GM12801 (cell line): ENCODE data around the gene BEX1.

Source experiments
- TF ChIP-seq, protein P1 (sequence below): IDR thresholded peaks from one replicate; pipeline ENCODE4 v1.5.1; 2011; ENCODE audit warnings: control low read depth; ENCODE audit not compliant: insufficient read length; ENCODE audit errors: extremely low read depth

The BEX1 gene

DNA sequence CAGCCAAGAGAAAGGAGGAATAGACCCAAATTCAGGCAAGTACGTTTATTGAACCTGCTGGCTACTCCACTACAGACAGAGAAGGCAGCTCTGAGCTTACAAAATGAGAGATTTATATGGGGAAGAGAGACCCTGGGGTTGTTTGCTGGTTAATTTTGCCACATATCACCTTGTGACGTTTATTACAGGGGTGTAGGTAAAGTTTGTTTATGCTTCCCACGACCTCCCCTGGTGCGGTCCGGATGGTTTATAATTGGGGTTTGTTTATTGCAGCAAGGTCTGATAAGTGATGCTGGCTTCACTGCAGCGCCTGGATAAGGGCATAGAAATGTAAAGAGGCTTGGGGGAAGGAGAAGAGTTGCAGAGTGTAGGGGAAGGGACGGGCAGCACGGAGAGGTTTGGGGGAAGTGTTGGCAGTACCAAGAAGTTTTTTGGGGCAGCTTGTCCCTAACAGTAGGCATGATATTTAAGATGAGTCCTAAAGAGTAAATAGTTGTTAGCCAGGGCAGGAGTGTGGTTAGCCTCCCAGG, 12.6 kb downstream of the BEX1 start:
- TF ChIP-seq, protein P1, sequence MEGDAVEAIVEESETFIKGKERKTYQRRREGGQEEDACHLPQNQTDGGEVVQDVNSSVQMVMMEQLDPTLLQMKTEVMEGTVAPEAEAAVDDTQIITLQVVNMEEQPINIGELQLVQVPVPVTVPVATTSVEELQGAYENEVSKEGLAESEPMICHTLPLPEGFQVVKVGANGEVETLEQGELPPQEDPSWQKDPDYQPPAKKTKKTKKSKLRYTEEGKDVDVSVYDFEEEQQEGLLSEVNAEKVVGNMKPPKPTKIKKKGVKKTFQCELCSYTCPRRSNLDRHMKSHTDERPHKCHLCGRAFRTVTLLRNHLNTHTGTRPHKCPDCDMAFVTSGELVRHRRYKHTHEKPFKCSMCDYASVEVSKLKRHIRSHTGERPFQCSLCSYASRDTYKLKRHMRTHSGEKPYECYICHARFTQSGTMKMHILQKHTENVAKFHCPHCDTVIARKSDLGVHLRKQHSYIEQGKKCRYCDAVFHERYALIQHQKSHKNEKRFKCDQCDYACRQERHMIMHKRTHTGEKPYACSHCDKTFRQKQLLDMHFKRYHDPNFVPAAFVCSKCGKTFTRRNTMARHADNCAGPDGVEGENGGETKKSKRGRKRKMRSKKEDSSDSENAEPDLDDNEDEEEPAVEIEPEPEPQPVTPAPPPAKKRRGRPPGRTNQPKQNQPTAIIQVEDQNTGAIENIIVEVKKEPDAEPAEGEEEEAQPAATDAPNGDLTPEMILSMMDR: no peak

DNA sequence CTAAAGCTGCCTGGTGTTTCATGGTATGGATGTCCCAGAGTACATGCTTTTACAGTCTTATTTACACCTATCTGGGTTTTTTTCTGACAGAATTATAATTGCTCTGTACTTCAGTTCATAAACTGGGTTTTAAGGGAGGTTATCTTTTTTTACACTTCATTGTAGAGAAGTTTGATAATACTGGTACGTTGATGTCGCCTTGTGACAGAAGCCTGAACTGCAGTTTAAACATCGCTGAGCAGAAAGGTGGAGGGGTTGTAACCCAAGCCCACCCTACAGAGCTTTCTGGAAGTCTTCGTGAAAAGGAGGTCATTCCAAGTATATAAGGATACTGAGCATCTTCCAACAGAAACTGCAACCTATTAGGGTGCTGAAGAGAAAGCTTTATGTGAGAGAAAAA, 46.4 kb downstream of the BEX1 start:
- TF ChIP-seq, protein P1: no peak

DNA sequence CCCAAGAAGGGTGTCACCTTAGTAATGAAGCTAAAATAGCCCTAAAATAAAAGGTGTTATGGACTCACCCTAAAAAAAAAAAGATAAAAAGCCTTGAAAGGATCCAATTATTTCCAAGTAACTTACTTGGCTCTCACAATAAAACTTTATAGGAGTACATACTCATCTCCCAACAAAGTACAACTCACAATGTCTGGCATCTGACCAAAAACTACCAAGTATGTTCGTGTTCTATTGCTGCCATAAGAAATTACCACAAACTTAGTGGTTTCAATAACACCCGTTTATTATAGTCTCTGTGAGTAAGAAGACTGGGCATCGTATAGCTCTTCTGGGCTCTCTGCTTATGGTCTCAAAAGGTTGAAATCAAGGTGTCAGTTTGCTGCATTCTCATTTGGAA, 51.0 kb downstream of the BEX1 start:
- TF ChIP-seq, protein P1: no peak
